Progenitor cell of endocrine pancreas (in vitro differentiated cells): Measurements from ENCODE around the gene PDIA5. TPM values are rescaled to one million over a fixed set of nuclear protein-coding genes. Genes with fewer than 3 reads are reported as not detected.

ENCODE experiments used
- DNase-seq: peaks from one replicate; pipeline ENCODE4 v3.0.0; 2021; ENCODE audit warnings: low spot score; ENCODE audit not compliant: unreplicated experiment
- H3K27ac Mint-ChIP-seq: 2 replicates; pipeline ENCODE4 v1.8.0; 2021; ENCODE audit warnings: mild to moderate bottlenecking, moderate library complexity, mixed read lengths
- H3K27me3 Mint-ChIP-seq: 2 replicates; pipeline ENCODE4 v1.8.0; 2021; ENCODE audit warnings: mixed read lengths
- H3K36me3 Mint-ChIP-seq: 2 replicates; pipeline ENCODE4 v1.8.0; 2022; ENCODE audit warnings: mixed read lengths; ENCODE audit not compliant: insufficient read depth
- H3K4me1 Mint-ChIP-seq: 2 replicates; pipeline ENCODE4 v1.8.0; 2021; ENCODE audit warnings: low read depth, mixed read lengths
- H3K4me3 Mint-ChIP-seq: 2 replicates; pipeline ENCODE4 v1.8.0; 2021; ENCODE audit warnings: low read depth, mild to moderate bottlenecking, moderate library complexity, mixed read lengths
- H3K9me3 Mint-ChIP-seq: 2 replicates; pipeline ENCODE4 v1.8.0; 2021; ENCODE audit warnings: low read depth, mixed read lengths
- CTCF ChIP-seq: fragments of 200-600 bp; sonication (generic); IDR thresholded peaks from one replicate; pipeline ENCODE4 v1.5.0; 2021; ENCODE audit warnings: antibody characterized with exemption, mild to moderate bottlenecking; ENCODE audit not compliant: unreplicated experiment
- total RNA-seq: library from RNA; stranded (reverse); gene quantifications from 2 replicates; pipeline ENCODE4 v1.2.1, GENCODE V29; 2021

PDIA5 gene
- total RNA-seq, 1 donor from 2014 or later: 22.2 TPM

- DNase-seq: no peak
- H3K36me3 Mint-ChIP-seq: peaks cover 5% of the 10 kb centered on the region
These were observed 88.7 kb downstream of the PDIA5 start for GRCh38 chr3:123155471-123156011.

GRCh38 chr3:123156276-123156995, 89.6 kb downstream of the PDIA5 start:
- no peak for TF ChIP-seq CTCF
- no peak for DNase-seq
- Mint-ChIP-seq H3K4me1 (peaks cover 19% of the 10 kb centered on the region), H3K27me3 (no peaks in the 10 kb centered on the region), H3K4me3 (no peak overlapping the region), H3K9me3 (no peaks in the 10 kb centered on the region), H3K36me3 (peaks cover 10% of the 10 kb centered on the region), H3K27ac (peak overlapping the region; percentile 53)

More at GRCh38 chr3:123155471-123156011, 88.7 kb downstream of the PDIA5 start:
- Mint-ChIP-seq H3K27me3 (no peaks in the 10 kb centered on the region), H3K4me3 (no peak overlapping the region), H3K4me1 (peaks cover 19% of the 10 kb centered on the region), H3K27ac (no peak overlapping the region), H3K9me3 (no peaks in the 10 kb centered on the region)
- TF ChIP-seq CTCF: no peak

GRCh38 chr3:123157209-123157597, 90.4 kb downstream of the PDIA5 start:
- DNase-seq: no peak
- Mint-ChIP-seq H3K27ac (peak overlapping the region; percentile 53), H3K36me3 (peaks cover 10% of the 10 kb centered on the region), H3K27me3 (no peaks in the 10 kb centered on the region), H3K4me3 (peak overlapping the region; percentile 7), H3K4me1 (peaks cover 19% of the 10 kb centered on the region), H3K9me3 (no peaks in the 10 kb centered on the region)
- TF ChIP-seq CTCF: no peak

- Mint-ChIP-seq H3K4me1 (peaks cover 19% of the 10 kb centered on the region), H3K36me3 (peaks cover 8% of the 10 kb centered on the region), H3K27me3 (no peaks in the 10 kb centered on the region), H3K4me3 (peak overlapping the region; percentile 7), H3K9me3 (no peaks in the 10 kb centered on the region), H3K27ac (peak overlapping the region; percentile 53)
- TF ChIP-seq CTCF: no peak
- no peak for DNase-seq
These were observed 90.9 kb downstream of the PDIA5 start for GRCh38 chr3:123157598-123158287.

- Mint-ChIP-seq H3K36me3 (peaks cover 9% of the 10 kb centered on the region), H3K4me1 (peaks cover 19% of the 10 kb centered on the region), H3K27ac (peak overlapping the region; percentile 13), H3K27me3 (no peaks in the 10 kb centered on the region), H3K9me3 (no peaks in the 10 kb centered on the region), H3K4me3 (no peak overlapping the region)
- no peak for DNase-seq
- TF ChIP-seq CTCF: no peak
These were observed 91.5 kb downstream of the PDIA5 start for GRCh38 chr3:123158330-123158729.
